Activated T-cell treated with anti-CD3 and anti-CD28 coated beads, Interleukin-2, amount 50 U/mL, for 48 hours (primary cell): ENCODE data around the gene TM7SF2.
"Not testable (repeated sequence)": the region's sequence is repeated elsewhere in the genome, so short reads cannot be mapped to it uniquely, and the experiment has no call there.

Experiments used
- DNase-seq, 2 experiments: peaks; one replicate each; pipeline ENCODE4 v3.0.0-alpha.2; 2020

Gene TM7SF2

GRCh38 chr11:65130631-65131416, 19.2 kb downstream of the TM7SF2 start:
- DNase-seq: no peak

- DNase-seq: no peak
Observed at GRCh38 chr11:65131417-65131776, 19.7 kb downstream of the TM7SF2 start.

- no peak for DNase-seq
Observed at GRCh38 chr11:65131895-65132237, 20.2 kb downstream of the TM7SF2 start.

DNA sequence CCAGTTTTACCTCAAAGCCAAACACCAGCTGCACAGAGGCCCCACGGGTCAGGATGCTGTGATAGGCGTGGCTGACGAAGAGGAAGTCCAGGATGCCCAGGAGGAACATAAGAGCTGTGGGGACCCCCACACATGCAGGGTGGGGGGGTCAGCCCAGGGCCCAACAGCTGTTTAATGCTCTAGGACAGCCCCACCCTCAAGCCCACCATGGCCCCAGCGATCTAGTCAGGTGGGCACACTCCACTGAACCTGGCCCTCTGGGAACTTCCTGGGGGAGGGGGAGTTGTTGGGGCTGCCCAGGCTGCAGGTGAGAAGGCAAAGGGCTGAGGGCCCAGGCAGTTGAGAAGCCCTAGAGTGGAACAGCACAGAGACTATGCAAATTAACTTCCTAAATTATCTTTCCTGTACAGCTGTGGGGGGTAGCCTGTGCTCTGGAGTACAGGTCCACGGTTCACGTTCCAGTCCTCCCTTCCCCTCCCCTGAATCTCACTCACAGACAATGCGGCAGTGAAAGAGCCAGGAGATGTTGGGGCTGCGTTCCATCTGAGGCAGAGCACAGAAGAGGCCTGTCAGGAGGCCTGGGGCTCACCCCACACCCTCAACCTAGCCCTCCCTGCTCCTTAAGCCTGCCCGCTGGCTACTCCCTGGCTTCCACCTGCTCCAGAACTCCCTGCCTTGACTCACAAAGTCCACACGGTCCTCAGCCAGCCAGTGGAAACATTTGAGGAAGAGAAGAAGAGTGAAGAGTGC, 20.7 kb downstream of the TM7SF2 start:
- no peak for DNase-seq

GRCh38 chr11:65132988-65133700, 21.5 kb downstream of the TM7SF2 start:
- DNase-seq: peak; percentile 77 to 80

DNA sequence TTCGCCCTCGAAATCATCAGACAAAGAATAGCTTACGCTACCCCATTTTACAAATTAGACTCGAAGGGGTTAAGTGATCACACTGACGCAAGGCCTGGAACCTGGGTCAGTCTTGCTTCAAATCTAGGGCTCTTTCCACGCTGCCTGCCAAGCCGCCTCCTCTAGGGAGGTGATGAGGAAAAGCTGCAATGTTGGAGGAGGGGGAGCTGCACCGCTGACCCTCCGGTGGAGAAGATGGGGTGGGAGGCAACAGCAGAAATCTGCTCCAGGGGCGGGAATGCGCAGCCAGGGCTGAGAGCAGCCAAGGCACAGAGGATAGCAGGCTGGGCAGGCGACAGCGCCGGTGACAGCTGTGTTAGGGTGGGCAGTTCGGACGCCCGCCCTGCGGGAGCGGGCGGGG, 22.1 kb downstream of the TM7SF2 start:
- DNase-seq: no peak

DNA sequence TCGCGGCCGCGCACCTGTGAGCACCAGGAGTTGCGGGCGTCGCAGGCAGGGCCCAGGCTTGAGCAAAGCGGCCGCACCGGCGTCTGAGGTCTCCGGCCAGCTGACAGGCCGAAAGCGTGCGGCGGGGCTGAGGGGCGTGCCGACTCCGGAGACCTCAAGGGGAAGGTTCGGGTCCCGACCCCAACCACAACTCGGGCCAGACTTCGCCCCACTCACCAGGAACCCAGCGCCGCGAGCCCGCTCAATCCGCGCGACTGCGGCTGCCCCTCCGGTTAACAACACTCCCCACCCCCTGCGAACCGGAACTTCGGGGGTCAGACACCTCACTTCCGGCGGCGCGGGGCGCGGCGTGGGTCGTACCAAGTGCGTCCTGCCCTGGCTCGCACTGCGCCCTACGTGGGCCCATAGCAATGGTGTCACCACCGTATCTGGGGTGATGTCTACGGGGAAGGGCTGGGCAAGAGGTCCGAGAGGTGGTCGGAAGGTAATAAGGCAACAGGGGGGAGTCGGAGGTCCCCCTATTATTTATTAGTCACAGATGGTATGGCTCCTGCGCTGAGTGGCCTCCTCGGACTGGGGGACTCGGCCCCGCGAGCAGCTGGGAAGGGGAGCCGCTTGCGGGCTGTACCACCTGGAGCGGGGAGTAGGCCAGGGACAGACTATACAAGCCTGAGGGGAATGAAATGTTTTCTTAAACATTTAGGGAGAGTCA, 22.7 kb downstream of the TM7SF2 start, which contains the start of gene SYVN1:
Gene SYVN1, minus strand, starts transcription at position 280 of the 712 bp plus-strand sequence. CDS start 918 bp downstream, outside the sequence.
- DNase-seq: peak; percentile 95 to 96

- peak; percentile 78 to 84 for DNase-seq
Observed at GRCh38 chr11:65134952-65135632, 23.4 kb downstream of the TM7SF2 start.

DNA sequence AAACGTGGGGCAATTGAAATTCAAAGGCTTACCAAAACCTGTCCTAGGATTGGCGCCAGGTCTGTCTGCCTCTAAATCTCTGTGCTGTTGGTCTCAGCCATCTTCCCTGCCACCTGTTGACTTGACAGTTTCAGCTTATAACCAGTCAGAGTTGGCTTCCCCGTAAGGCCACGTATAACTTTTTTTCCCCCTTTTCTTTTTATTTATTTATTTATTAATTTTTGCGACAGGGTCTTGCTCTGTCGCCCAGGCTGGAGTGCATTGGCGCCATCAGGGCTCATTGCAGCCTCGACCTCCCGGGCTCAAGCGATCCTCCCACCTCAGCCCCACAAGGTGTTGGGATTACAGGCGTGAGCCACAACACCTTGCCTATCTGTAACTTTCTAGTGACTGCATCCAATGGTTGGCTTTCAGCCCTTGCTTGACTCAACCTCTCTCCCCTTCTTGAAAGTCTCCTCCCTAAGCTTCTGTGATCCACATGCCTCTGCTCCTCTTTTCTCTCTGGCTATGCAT, 24.0 kb downstream of the TM7SF2 start:
- no peak for DNase-seq

DNA sequence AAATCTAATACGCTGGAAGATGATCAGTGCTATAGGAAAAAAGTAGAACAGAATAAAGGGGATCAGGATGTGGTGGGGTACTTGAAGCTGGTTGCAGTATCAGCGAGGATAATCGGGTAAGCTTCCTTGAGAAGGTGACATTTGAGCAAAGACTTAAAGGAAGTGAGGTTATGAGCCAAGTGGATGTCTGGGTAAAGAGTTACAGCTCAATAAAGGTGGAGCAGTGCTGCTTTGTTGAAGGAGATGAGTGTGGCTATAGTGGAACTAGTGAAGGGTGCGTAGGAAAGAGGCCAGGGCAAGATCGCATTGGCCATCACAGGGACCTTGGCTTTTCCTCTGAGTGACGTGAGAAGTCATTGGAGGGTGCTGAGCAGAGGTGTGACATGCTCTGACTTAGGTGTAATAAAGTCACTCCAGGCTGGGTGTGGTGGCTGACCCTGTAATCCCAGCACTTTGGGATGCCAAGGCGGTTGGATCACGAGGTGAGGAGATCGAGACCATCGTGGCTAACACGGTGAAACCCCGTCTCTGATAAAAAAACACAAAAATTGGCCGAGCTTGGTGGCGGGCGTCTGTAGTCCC, 24.9 kb downstream of the TM7SF2 start:
- DNase-seq: no peak

DNA sequence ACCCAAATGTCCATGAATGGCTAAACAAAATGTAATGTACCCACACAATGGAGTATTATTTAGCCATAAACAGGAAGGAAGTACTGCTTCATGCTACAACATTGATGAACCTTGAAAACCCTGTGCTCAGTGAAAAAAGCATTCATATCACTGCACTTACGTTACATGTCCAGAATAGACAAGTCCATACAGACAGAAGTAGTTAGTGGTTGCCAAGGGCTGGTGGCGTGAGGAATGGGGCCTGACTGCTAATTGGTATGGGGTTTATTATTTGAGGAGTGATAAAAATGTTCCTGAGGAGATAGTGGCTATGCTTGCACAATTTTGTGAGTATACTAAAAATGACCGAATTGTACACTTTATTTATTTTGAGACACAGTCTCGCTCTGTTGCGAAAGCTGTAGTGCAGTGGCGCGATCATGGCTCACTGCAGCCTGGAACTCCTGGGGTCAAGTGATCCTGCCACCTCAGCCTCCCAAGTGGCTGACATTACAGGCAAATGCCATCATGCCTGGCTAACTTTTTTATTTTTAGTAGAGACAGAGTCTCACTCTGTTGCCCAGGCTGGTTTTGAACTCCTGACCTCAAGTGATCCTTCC, 30.3 kb downstream of the TM7SF2 start:
- no peak for DNase-seq

- no peak for DNase-seq
Observed at GRCh38 chr11:65147352-65148075, 35.8 kb downstream of the TM7SF2 start.

DNA sequence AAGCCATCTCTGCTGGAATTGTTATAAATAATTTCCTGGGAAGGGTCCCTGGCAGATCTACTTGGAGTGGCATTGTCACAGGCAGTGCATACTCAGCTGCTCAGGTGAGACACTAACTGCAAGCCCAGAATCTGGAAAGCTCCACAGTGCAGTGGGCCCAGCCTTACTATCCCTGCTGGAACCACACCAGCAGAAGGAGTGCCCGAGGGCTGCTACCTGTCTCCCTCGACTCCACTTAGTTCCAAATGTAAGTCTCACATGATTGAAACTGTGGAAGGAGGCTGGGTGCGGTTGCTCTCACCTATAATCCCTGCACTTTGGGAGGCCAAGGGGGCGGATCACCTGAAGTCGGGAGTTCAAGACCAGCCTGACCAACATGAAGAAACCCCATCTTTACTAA, 37.0 kb downstream of the TM7SF2 start:
- no peak for DNase-seq

DNA sequence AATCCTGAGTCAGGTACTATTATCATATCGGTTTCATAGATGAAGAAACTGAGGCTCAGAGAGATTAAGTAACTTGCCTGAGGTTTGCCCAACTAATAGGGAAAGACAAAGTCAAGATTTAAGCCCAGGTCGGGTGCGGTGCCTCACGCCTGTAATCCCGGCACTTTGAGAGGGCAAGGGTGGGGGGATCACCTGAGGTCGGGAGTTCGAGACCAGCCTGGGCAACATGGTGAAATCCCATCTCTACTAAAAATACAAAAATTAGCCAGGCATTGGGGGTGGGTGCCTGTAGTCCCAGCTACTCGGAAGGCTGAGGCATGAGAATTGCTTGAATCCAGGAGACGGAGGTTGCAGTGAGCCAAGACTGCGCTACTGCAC, 38.4 kb downstream of the TM7SF2 start:
- DNase-seq: not testable (repeated sequence)

GRCh38 chr11:65150509-65151299, 39.0 kb downstream of the TM7SF2 start:
- peak; percentile 58 to 67 for DNase-seq

DNA sequence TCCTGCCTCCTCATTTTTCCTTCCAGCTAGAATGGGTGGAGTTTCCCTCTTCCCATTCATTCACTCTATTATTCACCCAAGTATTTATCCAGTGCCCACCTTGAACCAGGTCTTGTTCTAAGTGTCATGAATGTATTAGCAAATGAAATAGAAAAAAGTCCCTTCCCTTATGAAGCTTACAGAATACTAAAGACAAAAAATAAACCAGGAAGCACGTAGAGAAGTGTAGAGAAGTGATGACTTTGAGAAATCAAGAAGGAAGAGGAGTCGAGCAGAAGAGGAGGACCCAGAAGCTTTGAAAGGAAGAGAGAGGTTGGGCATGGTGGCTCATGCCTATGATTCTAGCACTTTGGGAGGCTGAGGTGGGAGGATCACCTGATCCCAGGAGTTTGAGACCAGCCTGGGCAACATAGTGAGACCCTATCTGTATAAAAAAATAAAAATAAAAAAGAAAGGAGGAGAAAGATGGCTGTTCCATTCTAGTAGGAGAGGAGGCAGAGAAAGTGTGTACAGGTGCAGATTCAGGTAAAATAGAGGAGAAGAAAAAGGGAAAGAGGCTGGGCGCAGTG, 39.7 kb downstream of the TM7SF2 start:
- DNase-seq: no peak

DNA sequence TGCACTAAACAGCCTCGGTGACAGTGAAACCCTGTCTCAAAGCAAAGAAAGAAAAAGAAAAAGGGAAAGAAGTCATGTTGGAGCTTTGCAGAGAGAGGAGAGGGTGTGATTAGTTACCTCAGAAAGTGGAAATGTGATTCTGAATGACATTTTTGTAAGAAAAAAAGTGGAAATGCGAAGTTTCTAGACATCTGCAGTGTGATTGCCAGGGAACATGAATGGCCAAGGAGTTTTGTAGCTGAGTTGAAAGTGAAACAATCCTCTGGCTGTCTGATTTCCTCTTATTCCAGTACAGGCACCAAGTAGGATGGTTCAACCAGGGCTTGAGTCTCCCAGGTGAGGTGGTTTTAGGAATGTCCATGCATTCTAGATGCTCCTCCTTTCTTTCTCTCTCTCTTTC, 40.5 kb downstream of the TM7SF2 start:
- no peak for DNase-seq

- no peak for DNase-seq
Observed at GRCh38 chr11:65156256-65156655, 44.6 kb downstream of the TM7SF2 start.

- no peak for DNase-seq
Observed at GRCh38 chr11:65156926-65157325, 45.3 kb downstream of the TM7SF2 start.
